T-helper 2 cell treated with Interferon-gamma antibody and Interleukin-4, amounts not matched to agents 5 μg/mL and 100 μg/mL, for 36 hours (primary cell): Measurements from ENCODE around the gene RAB26.

Experiments
- DNase-seq: peaks from one replicate; pipeline ENCODE4 v3.0.0; 2021; ENCODE audit warnings: low spot score
- H3K27ac Mint-ChIP-seq: one replicate; pipeline ENCODE4 v1.8.0; 2021; ENCODE audit warnings: mild to moderate bottlenecking, mixed read lengths
- H3K27me3 Mint-ChIP-seq: one replicate; pipeline ENCODE4 v1.8.0; 2021; ENCODE audit warnings: low read depth, mixed read lengths
- H3K36me3 Mint-ChIP-seq: one replicate; pipeline ENCODE4 v1.8.0; 2021; ENCODE audit warnings: low read depth, mixed read lengths
- H3K4me1 Mint-ChIP-seq: one replicate; pipeline ENCODE4 v1.8.0; 2021; ENCODE audit warnings: low read depth, mixed read lengths
- H3K4me3 Mint-ChIP-seq: one replicate; pipeline ENCODE4 v1.8.0; 2022; ENCODE audit warnings: mild to moderate bottlenecking, moderate library complexity, mixed read lengths
- H3K9me3 Mint-ChIP-seq: one replicate; pipeline ENCODE4 v1.8.0; 2021; ENCODE audit warnings: mixed read lengths

Gene RAB26

DNA sequence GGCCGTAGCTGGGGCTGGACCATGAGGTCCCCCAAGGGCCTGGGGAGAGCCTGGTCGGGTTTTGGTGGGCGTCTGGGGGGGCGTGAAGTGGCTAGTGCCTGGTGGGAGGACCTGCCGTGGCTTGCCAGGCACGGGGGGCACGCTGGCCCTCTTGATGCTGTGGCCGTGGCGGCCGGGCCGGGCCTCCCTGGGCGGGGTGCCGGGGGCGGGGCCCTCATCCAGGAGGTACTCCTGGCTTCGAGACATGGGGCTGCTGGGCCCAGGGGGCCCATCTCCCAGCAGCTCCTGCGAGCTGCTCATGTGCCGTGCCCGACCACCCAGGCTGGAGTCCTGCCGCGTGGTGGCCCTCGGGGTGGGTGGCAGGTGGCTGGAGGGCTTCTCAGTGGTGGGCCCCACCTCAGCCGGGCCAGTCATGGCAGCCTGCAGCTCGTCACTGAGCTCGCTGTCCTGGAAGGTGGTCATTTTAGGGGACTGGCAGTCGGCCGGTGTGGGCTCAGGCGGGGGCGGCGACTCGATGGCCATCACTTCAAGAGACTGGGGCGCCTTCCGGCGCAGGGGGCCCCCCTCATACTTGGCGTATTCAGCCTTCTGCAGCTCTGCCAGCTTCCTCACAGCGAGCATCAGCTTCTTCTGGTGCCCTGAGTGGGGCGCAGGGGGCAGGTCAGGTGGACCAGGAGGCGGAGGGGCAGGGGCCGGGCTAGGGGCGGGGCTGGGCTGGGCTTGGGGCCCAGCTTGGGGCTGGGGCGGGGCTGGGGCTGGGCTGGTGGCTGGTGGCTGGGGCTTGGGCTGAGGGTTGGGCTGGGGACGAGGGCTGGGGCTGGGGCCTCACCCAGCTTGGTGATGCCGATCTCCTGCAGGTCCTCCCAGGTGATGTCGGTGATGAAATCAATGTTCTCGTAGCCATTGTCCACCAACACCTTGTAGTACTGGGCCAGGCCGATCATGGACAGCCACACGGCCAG is 32.8 kb downstream of the RAB26 start:
- peaks cover 3% of the 10 kb centered on the region for H3K36me3 Mint-ChIP-seq
- no peak overlapping the region for H3K27ac Mint-ChIP-seq
- H3K4me1 Mint-ChIP-seq = no peaks in the 10 kb centered on the region
- no peaks in the 10 kb centered on the region for H3K27me3 Mint-ChIP-seq
- no peaks in the 10 kb centered on the region for H3K9me3 Mint-ChIP-seq
- H3K4me3 Mint-ChIP-seq = no peak overlapping the region
- no peak for DNase-seq

DNA sequence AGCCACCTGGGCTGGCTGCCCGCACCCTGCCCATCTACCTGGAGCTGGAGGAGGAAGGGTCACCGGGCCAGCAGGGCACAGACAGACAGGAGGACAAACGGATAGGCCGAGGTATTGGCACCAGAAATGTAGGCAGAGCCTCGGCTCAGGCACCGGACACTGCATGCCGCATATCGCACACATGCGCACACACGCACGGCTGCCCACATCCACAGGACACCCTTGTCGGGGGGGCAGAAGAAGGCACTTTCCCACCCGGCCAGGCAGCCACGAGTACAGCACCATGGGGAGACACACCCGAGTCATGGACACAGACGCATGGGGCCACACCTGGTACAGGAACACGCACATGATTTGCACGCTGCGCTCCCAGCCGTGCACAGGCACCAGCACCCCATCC is 33.5 kb downstream of the RAB26 start:
- DNase-seq = no peak
- Mint-ChIP-seq H3K9me3 (no peaks in the 10 kb centered on the region), H3K36me3 (peaks cover under 1% of the 10 kb centered on the region), H3K27me3 (no peaks in the 10 kb centered on the region), H3K4me3 (no peak overlapping the region), H3K4me1 (no peaks in the 10 kb centered on the region), H3K27ac (peak overlapping the region; percentile 26)

DNA sequence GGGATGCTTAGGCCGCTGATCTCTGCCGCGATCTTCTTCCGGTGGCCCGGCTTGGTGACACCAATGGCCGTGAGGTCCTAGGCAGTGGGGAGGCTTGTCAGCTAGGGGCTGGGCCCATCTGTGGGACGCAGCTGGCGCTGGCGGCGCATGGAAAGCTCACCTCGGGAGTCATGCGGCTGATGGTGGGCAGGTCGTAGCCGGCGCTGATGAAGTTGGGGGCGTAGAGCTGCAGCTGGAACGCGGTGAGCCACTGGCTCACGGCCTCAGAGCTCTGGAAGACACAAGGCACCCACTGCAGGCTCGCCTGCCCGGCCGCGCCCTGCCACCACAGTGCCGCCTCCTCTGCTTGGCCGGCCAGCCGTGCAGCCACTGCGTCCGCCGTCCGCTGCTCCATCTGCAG is 35.2 kb downstream of the RAB26 start:
- no peak overlapping the region for H3K4me3 Mint-ChIP-seq
- H3K36me3 Mint-ChIP-seq = no peaks in the 10 kb centered on the region
- H3K27me3 Mint-ChIP-seq = no peaks in the 10 kb centered on the region
- no peaks in the 10 kb centered on the region for H3K4me1 Mint-ChIP-seq
- no peak for DNase-seq
- no peak overlapping the region for H3K27ac Mint-ChIP-seq
- no peaks in the 10 kb centered on the region for H3K9me3 Mint-ChIP-seq

DNA sequence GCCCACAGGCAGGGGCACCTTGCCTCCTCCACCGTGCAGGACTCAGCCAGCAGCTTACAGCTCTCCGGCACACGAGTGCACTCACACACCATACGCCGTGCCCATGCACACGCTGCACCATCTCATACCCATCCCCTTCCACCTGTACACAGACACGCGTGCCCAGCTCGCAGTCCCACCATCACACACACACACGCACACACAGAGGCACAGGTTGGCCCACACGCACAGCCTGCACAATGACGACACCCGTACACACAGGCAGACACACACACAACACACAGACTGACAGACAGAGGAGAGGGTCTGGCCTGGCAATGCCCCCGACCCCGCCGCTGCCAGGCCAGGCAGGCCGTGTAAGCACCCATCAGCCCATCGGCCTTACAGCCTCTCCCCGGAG is 35.9 kb downstream of the RAB26 start:
- Mint-ChIP-seq H3K27me3 (no peaks in the 10 kb centered on the region), H3K4me3 (no peak overlapping the region), H3K27ac (no peak overlapping the region), H3K4me1 (no peaks in the 10 kb centered on the region), H3K36me3 (no peaks in the 10 kb centered on the region), H3K9me3 (no peaks in the 10 kb centered on the region)
- no peak for DNase-seq

DNA sequence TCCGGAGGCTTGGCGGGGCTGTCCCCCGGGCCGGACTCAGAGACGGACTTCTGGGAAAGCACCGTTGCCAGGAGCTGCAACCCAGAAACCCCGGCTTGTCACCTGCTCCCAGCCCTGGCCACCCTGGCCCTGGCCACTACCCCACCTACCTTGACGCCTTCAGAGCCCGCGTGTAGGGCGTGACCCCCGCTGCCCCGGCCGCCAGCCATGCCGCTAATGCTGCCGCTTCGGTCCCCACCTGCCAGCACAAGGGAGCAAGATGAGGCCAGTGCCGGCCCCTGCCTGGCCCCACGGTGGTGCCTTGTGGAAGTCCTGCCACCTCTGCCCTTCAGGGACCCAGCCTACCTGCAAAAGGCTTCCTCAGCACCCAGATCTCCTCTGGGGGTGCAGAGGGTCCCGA is 36.5 kb downstream of the RAB26 start:
- H3K9me3 Mint-ChIP-seq = no peaks in the 10 kb centered on the region
- no peaks in the 10 kb centered on the region for H3K4me1 Mint-ChIP-seq
- no peak for DNase-seq
- no peak overlapping the region for H3K4me3 Mint-ChIP-seq
- H3K27ac Mint-ChIP-seq = no peak overlapping the region
- H3K36me3 Mint-ChIP-seq = no peaks in the 10 kb centered on the region
- no peaks in the 10 kb centered on the region for H3K27me3 Mint-ChIP-seq

DNA sequence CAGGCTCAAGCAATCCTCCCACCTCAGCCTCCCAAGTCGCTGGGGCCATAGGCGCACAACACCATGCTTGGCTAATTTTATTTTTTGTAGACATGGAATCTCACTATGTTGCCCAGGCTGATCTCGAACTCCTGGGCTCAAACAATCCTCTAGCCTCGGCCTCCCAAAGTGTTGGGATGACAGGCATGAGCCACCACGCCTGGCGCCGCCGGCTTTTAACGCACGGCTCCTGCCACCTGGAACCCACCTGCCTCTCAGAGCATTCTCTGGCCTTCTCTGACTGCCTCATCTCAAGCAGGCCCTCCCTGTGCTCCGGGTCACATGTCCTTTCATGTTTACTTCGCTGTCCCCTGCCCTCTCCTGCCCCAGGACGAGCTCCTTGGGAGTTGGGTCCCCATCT is 37.6 kb downstream of the RAB26 start:
- H3K27ac Mint-ChIP-seq = no peak overlapping the region
- no peak overlapping the region for H3K4me3 Mint-ChIP-seq
- no peaks in the 10 kb centered on the region for H3K27me3 Mint-ChIP-seq
- no peaks in the 10 kb centered on the region for H3K4me1 Mint-ChIP-seq
- DNase-seq = no peak
- no peaks in the 10 kb centered on the region for H3K36me3 Mint-ChIP-seq
- no peaks in the 10 kb centered on the region for H3K9me3 Mint-ChIP-seq

DNA sequence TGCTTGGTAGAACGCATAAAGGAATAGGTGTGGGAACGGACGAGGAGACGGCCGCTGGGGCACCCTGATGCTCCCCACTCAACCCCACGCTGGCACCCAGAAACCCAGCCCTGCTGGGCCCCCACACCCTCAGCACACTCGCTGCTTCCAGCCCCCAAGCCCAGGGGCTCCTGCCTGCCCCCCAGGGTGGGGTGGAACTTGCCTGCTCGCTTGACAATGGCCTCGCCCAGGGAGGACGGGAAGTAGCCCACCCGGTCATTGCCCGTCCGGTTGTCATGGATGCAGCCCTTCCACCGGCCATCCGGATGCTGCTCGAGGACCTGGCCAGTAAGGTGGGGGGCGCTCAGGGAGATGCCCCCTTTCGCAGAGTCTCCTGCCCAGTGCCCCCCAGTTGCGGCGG is 38.1 kb downstream of the RAB26 start:
- Mint-ChIP-seq H3K36me3 (no peaks in the 10 kb centered on the region), H3K4me1 (no peaks in the 10 kb centered on the region), H3K9me3 (no peaks in the 10 kb centered on the region), H3K4me3 (no peak overlapping the region), H3K27me3 (no peaks in the 10 kb centered on the region), H3K27ac (no peak overlapping the region)
- no peak for DNase-seq

DNA sequence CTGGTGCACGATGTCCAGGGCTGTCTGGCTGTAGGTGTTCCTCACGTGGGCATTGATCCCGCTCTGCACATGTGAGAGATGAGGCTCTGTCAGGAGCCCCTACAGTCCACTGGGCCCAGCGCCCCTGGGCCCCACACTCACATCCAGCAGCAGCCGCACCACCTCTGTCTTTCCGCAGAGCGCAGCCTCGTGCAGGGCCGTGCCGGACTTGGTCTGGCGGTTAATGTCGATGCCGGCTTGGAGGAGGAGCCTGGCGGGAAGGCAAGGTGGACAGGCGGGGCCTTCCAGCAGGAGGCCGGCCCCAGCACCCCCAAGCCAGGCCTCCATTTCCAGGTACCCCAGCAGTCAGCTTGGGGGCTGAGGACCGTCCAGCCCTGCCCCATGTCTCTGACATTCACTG is 38.8 kb downstream of the RAB26 start:
- no peak overlapping the region for H3K4me3 Mint-ChIP-seq
- H3K4me1 Mint-ChIP-seq = no peaks in the 10 kb centered on the region
- no peaks in the 10 kb centered on the region for H3K9me3 Mint-ChIP-seq
- H3K36me3 Mint-ChIP-seq = no peaks in the 10 kb centered on the region
- no peak overlapping the region for H3K27ac Mint-ChIP-seq
- no peak for DNase-seq
- no peaks in the 10 kb centered on the region for H3K27me3 Mint-ChIP-seq

DNA sequence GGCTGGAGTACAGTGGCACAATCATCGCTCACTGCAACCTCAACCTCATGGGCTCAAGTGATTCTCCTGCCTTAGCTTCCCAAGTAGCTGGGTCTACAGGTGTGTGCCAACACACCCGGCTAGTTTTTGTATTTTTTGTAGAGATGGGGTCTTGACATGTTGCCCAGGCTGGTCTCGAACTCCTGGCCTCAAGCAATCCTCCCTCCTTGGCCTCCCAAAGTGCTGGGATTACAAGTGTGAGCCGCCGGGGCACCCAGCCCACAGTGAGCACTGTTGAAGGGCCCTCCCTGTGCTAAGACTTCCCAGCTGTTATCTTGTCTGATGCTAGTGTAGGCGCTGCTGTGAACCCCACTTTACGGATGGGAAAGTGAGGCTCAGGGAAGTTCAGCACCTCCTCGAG is 40.0 kb downstream of the RAB26 start:
- no peaks in the 10 kb centered on the region for H3K36me3 Mint-ChIP-seq
- DNase-seq = no peak
- no peaks in the 10 kb centered on the region for H3K27me3 Mint-ChIP-seq
- no peaks in the 10 kb centered on the region for H3K4me1 Mint-ChIP-seq
- no peaks in the 10 kb centered on the region for H3K9me3 Mint-ChIP-seq
- no peak overlapping the region for H3K27ac Mint-ChIP-seq
- H3K4me3 Mint-ChIP-seq = no peak overlapping the region

DNA sequence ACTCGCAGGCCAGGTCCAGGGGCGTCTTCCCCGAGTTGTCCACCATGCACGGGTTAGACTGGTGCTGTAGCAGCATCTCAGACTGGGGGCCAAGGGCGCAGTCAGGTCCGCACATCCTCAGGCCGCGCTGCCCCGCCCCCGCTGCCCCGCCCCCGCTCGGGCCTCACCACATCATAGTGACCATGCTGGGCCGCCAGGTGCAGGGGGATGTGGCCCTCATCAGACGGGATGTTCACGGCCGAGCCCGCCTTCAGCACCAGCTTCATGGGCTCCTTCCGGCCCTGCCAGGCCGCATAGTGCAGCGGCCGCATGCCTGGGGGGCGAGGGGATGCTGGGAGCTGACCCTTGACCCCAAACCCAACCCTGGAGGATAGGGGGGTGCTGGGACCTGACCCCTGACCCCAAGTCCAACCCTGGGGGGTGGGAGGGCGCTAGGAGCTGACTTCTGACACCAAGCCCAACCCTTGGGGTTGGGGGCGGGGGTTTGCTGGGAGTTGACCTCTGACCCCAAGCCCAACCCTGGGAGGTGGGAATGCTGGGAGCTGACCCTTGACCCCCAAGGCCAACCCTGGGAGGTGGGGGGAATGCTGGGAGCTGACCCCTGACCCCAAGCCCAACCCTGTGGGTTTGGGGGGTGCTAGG is 40.9 kb downstream of the RAB26 start:
- no peaks in the 10 kb centered on the region for H3K9me3 Mint-ChIP-seq

DNA sequence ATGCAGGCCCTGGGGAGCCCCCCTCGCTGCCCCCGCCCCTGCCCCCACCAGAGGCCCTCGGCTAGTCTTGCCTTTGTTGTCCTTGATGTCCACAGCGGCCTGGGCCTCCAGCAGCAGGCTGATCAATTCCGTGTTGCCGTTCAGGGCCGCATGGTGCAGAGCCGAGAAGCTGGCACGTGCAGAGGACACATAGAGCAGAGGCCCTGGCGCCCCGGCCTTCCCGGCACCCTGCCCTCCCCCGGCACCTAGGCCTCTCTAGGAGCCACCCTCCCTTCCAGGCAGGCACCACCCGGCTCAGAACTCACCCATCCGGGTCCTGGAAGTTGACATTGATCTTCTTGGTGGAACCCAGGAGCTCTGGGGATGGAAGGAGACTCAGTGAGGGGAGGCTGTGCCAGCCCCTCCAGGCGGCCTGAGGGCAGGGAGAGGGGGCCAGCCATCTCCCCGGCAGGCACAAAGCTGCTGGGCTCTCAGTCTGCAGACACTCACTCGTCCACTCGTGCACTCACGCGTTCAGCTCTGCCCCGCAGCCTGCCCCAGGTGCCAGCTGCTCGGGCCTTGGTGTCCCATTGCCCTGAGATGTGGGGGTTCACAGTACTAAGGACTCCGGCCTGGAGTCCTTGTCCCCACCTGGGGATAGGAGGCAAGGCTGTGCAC is 41.7 kb downstream of the RAB26 start:
- no peak for DNase-seq
- Mint-ChIP-seq H3K36me3 (no peaks in the 10 kb centered on the region), H3K4me1 (no peaks in the 10 kb centered on the region), H3K27ac (no peak overlapping the region), H3K9me3 (no peaks in the 10 kb centered on the region), H3K4me3 (no peak overlapping the region), H3K27me3 (peaks cover 10% of the 10 kb centered on the region)

More for the DNA sequence above, 40.9 kb downstream of the RAB26 start:
- Mint-ChIP-seq H3K4me3 (no peak overlapping the region), H3K4me1 (no peaks in the 10 kb centered on the region), H3K27me3 (peaks cover 4% of the 10 kb centered on the region), H3K27ac (no peak overlapping the region), H3K36me3 (no peaks in the 10 kb centered on the region)
- no peak for DNase-seq

DNA sequence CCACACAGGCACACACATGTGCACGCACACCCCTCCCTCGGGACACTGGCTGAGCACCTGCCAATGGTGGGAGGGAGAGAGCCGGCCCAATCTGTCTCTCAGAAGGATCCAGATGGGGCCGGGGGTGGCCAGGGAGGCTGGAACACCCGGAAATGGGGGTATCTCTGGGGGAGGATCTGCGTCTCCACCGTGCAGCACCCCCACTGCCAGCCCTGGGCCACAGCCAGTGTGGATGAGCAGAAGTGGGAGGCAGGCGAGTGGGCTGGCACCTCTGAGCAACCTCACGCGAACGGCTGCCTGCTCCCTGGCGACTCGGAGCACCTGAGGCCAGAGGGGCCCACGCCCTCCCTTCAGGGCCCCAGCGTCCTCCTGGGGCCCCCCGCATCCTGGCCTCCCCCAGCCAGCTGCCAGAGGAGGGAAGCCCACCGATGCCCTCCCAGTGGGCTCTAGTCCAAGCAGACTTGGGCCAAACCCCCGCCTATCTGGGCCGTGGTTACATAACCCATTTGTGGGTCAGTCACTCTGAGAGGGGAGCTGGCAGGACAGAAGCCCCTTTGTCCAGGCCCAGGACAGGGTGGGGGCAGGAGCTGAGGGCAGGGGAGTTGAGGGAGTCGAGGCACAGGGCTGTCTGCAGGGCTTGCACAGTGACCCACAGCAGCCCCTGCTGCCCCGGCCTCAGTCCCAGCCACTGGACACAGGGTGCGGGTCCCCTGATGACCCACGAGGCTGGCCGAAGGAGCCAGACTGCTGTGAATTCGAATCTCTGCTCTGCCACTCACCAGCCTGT is 42.4 kb downstream of the RAB26 start:
- Mint-ChIP-seq H3K4me3 (no peak overlapping the region), H3K4me1 (no peaks in the 10 kb centered on the region), H3K36me3 (no peaks in the 10 kb centered on the region), H3K27ac (no peak overlapping the region), H3K9me3 (no peaks in the 10 kb centered on the region), H3K27me3 (peaks cover 14% of the 10 kb centered on the region)
- no peak for DNase-seq

DNA sequence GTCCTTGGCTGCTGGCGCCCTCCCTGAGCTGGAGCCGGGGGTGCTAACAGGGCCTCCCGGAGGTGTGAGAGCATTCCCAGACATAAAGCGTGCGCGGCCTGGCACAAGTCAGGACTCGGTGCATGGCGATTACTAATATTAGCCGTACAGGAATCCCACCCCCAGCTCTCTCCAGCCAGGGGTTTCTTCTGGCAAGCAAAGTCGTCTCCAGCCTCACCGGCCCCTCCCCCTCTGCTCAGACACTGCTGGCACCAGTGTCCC is 43.0 kb downstream of the RAB26 start:
- H3K27ac Mint-ChIP-seq = no peak overlapping the region
- H3K9me3 Mint-ChIP-seq = no peaks in the 10 kb centered on the region
- DNase-seq = no peak
- H3K27me3 Mint-ChIP-seq = peaks cover 14% of the 10 kb centered on the region
- no peaks in the 10 kb centered on the region for H3K4me1 Mint-ChIP-seq
- no peaks in the 10 kb centered on the region for H3K36me3 Mint-ChIP-seq
- H3K4me3 Mint-ChIP-seq = no peak overlapping the region
